Measurements from ENCODE around the gene ZCCHC18.
"Not testable (repeated sequence)": the region's sequence is repeated elsewhere in the genome, so short reads cannot be mapped to it uniquely, and the experiment has no call there.

ZCCHC18 gene

GRCh38 chrX:104112326-104112951 is at the start of gene ZCCHC18:
TSS of gene ZCCHC18 (plus strand) at chrX:104112523. CDS start at chrX:104114112, 1,589 bp downstream.
- DNase-seq: peak; percentile 43

GRCh38 chrX:104062636-104063035 is 49.7 kb upstream of the ZCCHC18 start:
- not testable (repeated sequence) for DNase-seq

GRCh38 chrX:104075778-104076445 is 36.4 kb upstream of the ZCCHC18 start, which contains the start of gene TMSB15C:
TSS of gene TMSB15C (minus strand) at chrX:104076236.
- not testable (repeated sequence) for DNase-seq

- not testable (repeated sequence) for DNase-seq
Measured at GRCh38 chrX:104077854-104078253, 34.5 kb upstream of the ZCCHC18 start.

GRCh38 chrX:104084063-104084462 is 28.3 kb upstream of the ZCCHC18 start:
- DNase-seq: no peak

GRCh38 chrX:104084534-104085277 is 27.6 kb upstream of the ZCCHC18 start:
- no peak for DNase-seq

GRCh38 chrX:104085477-104085876 is 26.8 kb upstream of the ZCCHC18 start:
- no peak for DNase-seq

- DNase-seq: no peak
Measured at GRCh38 chrX:104085919-104086318, 26.4 kb upstream of the ZCCHC18 start.

GRCh38 chrX:104098151-104098808 is 14.0 kb upstream of the ZCCHC18 start:
- peak; percentile 58 for DNase-seq

- no peak for DNase-seq
Measured at GRCh38 chrX:104098919-104099318, 13.4 kb upstream of the ZCCHC18 start.

- DNase-seq: no peak
Measured at GRCh38 chrX:104104676-104105075, 7.6 kb upstream of the ZCCHC18 start.

- no peak for DNase-seq
Measured at GRCh38 chrX:104105330-104106262, 6.7 kb upstream of the ZCCHC18 start.

GRCh38 chrX:104108955-104109354 is 3.4 kb upstream of the ZCCHC18 start:
- DNase-seq: no peak

GRCh38 chrX:104110491-104111240 is 1.7 kb upstream of the ZCCHC18 start:
- DNase-seq: not testable (repeated sequence)

- DNase-seq: peak; percentile 73
Measured at GRCh38 chrX:104113222-104113965, 1.1 kb downstream of the ZCCHC18 start.

GRCh38 chrX:104117759-104118158 is 5.4 kb downstream of the ZCCHC18 start:
- DNase-seq: no peak

GRCh38 chrX:104118765-104119164 is 6.4 kb downstream of the ZCCHC18 start:
- DNase-seq: peak; percentile 55

GRCh38 chrX:104122829-104123228 is 10.5 kb downstream of the ZCCHC18 start:
- DNase-seq: no peak

GRCh38 chrX:104126856-104127255 is 14.5 kb downstream of the ZCCHC18 start:
- DNase-seq: no peak

- DNase-seq: no peak
Measured at GRCh38 chrX:104130808-104131207, 18.5 kb downstream of the ZCCHC18 start.
